CD4-positive, alpha-beta T cell treated with Interleukin-12 subunit alpha and Interleukin-12 subunit beta, for 1 hour (primary cell): ENCODE data around the gene HAUS5.
"Not testable (repeated sequence)": the region's sequence is repeated elsewhere in the genome, so short reads cannot be mapped to it uniquely, and the experiment has no call there.

ENCODE experiments used
- DNase-seq: peaks from one replicate; pipeline ENCODE4 v3.0.0-alpha.2; 2020

HAUS5 gene

DNA sequence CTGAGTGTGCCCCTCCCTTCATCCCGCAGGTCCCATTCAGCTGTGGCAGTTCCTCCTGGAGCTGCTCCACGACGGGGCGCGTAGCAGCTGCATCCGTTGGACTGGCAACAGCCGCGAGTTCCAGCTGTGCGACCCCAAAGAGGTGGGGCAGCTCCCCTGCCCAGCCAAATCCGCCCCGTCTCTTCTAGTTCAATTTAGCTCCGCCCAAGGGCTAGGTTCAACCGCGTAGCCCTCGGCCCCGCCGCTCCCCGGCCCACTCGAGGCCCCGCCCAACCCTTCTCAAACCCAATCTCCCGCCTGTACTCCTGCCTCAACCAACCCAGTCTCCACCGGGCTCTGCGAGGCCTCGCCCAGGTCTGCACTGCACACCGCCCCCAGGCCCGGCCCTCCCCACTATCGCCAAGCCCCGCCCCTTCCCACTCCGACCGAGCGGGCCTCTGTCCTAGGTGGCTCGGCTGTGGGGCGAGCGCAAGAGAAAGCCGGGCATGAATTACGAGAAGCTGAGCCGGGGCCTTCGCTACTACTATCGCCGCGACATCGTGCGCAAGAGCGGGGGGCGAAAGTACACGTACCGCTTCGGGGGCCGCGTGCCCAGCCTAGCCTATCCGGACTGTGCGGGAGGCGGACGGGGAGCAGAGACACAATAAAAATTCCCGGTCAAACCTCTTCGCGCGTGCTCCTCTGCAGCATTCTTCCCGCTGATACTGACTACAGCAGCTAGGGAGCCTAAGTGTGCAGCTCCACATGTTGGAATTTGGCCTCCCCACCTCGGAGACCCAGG lies 31.9 kb downstream of the HAUS5 start:
- DNase-seq: peak; percentile 98

DNA sequence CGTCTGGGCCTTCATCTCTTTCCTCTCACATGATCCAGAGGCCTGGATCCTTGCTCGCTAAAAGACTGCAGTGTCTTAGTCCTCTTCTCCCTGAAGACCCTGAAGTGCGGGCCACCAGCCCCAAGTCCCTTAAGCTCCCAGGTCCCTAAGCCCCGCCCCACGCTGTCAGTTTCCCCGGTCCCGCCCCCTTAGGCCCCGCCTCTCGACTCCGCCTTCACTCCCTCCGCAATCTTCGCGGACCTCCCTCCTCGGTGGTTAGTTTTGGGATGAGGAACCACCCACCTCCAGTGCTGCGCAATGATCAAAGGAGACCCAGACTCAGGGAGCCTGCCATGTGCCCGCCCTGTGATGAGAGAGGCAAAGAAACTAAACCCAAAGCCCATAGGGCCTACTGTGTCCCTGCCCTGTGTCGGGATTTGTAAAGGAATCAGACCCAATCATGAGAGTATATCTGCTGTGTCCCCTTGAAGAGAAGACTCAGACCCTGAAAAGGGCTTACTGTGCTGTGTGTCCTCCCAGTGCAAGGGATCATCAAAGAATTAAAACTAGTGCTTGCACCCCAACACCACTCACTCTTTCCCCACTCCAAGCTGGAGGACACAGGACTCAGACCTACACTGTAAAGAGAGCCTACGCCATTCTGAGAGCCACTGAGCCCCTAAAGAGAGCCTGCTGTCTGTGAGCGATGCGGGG lies 32.6 kb downstream of the HAUS5 start:
- DNase-seq: peak; percentile 77

DNA sequence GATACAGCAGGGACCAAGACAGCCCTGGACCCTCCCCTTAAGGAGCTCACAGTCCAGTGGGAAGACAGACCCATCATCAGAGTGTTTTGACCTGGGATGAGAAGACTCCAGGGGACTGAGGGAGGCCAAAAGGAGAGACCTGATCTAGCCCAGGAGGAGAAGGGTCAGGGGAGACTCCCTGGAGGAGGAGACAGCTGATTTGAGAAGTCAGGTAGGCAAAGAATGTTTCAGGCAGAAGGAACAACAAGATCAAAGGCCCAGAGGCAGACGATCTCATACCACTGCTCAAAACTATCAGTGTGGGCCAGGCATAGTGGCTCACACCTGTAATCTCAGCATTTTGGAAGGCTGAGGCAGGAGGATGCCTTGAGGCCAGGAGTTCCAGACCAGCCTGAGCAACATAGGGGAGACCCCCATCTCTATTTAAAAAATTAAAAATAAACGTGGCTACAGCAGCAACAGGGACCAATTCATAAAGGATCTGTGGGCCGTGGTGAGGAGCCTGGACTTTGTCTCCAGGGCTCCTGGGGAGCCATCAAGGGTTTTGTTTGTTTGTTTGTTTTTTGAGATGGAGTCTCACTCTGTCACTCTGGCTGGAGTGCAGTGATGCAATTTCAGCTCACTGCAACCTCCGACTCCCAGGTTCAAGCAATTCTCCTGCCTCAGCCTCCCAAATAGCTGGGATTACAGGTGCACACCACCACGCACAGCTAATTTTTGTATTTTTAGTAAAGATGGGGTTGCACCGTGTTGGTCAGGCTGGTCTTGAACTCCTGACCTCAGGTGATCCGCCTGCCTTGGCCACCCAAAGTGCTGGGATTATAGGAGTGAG lies 33.4 kb downstream of the HAUS5 start:
- DNase-seq: no peak

DNA sequence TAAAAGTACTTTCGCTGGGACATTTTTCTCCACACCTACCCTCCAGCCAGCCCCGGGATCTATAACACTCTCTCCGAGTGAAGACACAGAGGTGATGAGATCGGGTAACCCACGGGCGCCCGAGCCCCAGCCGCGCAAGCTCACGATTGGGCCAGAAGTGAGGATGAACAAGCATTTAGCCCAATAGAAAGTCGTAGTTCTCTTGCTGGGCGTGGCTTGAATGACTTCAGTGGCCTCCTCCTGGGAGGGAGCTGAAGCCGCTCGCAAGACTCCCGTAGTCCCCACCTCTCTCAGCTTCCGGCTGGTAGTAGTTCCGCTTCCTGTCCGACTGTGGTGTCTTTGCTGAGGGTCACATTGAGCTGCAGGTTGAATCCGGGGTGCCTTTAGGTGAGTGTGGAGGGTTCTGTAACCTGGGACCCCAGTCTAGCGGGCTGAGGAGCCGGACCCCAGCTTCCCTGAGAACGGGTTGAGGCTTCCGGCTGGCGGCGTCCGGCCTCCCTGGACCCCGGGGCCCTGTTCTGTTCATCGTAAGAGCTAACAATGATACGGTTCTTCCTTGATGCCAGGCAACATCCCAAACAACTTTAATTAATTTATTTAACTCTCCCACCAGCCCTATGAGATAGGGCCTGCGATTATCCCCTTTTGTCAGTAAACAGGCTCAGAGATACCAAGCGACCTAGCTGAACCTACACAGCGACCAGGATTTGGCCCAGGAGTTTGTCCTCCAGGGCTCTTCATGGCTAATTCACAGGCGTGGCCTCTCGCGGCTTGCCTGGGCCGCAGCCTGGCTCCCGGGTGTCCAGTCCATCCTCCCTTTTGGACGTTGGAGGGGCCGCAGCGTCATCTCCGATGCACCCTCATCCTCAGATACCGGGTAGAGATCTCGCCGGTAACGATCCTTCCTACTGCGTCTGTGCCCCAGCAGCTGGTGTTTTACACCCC lies 35.8 kb downstream of the HAUS5 start, which contains the start of gene COX6B1:
COX6B1 (plus strand) TSS at position 307 of the 945 bp plus-strand sequence. CDS start 2,921 bp downstream, outside the sequence.
- peak; percentile 95 for DNase-seq

GRCh38 chr19:35650581-35650980 lies 38.0 kb downstream of the HAUS5 start:
- DNase-seq: no peak

GRCh38 chr19:35654828-35655227 lies 42.3 kb downstream of the HAUS5 start:
- DNase-seq: not testable (repeated sequence)

- no peak for DNase-seq
These were observed 43.1 kb downstream of the HAUS5 start for GRCh38 chr19:35655600-35655999.

DNA sequence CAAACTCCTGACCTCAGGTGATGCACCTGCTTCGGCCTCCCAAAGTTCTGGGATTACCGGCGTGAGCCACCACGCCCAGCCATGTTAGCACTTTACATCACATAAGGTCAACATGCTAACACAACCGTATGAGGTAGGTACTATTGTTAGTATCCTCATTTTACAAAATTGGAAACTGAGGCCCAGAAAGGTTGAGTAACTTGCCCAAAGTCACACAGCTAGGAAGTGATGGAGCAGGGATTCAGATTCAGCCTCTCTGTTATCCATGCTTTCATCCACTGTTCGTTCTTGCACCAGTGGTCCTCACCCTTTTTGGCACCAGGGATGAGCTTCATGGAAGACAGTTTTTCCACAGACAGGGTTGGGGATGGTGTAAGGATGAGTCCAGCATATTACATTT lies 44.2 kb downstream of the HAUS5 start:
- DNase-seq: no peak

- no peak for DNase-seq
These were observed 45.6 kb downstream of the HAUS5 start for GRCh38 chr19:35657904-35658700.

- no peak for DNase-seq
These were observed 49.4 kb downstream of the HAUS5 start for GRCh38 chr19:35661995-35662340.

DNA sequence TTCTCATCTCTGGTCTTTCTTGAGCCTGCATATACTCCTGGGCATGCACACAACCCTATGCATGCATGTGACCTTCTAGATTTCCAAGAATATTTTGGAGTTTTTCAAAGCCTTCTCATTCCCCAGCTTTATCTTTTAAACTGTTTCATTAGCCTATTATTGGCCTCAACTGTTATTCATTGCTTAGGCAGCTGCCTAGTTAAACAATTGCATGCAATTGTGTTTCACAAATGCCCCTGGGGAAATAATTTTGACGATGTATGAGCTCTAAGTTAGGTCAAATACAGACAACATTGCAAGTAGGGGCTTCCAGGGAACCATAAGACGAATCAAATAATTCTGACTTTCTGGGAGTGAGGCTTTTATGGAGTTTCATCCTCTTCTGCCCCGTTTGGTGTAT lies 51.4 kb downstream of the HAUS5 start:
- no peak for DNase-seq

- DNase-seq: no peak
These were observed 52.6 kb downstream of the HAUS5 start for GRCh38 chr19:35665157-35665556.

GRCh38 chr19:35665604-35666003 lies 53.1 kb downstream of the HAUS5 start:
- no peak for DNase-seq

- no peak for DNase-seq
These were observed 53.8 kb downstream of the HAUS5 start, which contains the start of gene UPK1A for GRCh38 chr19:35666251-35666913. TSS of gene UPK1A (plus strand) at chr19:35666517. CDS start at chr19:35666813, 296 bp downstream.

DNA sequence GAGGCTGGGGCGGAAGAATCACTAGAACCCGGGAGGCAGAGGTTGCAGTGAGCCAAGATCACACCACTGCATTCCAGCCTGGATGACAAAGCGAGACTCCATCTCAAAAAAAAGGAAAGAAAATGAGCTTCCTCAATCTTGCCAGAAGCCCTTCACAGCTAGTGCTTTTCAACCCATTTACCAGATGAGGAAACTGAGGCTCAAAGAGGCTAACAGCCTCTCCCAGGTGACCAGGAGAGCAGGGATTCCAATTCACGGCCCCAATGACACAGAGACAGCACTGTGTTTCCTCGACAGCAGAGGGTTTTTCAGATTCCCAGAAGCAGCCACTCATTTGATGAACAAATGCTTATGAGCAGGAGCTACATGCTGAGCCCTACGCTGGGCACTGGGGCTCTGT lies 57.0 kb downstream of the HAUS5 start:
- no peak for DNase-seq

DNA sequence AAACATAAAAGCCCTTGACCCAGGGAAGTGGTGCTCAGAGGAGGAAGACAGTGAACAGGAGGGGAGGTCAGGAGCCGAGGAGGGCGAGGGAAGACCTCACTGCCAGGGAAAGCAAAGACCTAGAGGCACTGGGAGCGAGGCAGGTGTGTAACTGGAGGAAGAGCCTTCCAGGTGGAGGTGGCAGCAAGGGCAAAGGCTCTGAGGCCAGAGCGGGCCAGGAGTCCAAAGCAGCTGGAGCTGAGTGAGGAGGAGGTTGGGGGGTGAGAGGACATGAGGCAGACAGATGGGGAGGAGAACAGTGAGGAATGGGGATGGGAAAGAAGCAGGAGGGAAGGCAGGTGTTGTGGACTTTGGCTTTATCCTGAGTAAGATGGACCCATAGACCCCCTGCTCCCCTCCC lies 57.4 kb downstream of the HAUS5 start:
- DNase-seq: no peak

DNA sequence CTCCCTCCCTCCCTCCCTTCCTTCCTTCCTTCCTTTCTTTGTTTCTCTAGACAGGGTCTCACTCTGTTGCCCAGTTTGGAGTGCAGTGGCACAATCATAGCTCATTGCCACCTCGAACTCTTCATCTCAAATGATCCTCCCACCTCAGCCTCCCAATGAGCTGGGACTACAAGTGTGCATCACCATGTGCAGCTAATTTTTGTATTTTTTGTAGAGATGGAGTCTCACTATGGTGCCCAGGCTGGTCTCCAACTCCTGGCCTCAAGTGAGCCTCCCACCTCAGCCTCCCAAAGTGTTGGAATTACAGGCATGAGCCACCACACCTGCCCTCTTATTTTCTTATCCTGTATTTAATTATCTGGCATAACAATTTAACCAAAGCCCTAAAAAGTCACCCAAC lies 58.2 kb downstream of the HAUS5 start:
- no peak for DNase-seq

GRCh38 chr19:35671818-35672217 lies 59.3 kb downstream of the HAUS5 start:
- DNase-seq: no peak

GRCh38 chr19:35673121-35673804 lies 60.7 kb downstream of the HAUS5 start:
- DNase-seq: peak; percentile 49
